HUDEP-2 (cell line): ENCODE measurements around the gene VSTM2B.

Experiments
- DNase-seq, 76 experiments: peaks; one replicate each; lab custom pipeline; 2025; ENCODE audit not compliant: unreplicated experiment in 76 of 76; lab: John Stamatoyannopoulos, UW

VSTM2B gene

DNA sequence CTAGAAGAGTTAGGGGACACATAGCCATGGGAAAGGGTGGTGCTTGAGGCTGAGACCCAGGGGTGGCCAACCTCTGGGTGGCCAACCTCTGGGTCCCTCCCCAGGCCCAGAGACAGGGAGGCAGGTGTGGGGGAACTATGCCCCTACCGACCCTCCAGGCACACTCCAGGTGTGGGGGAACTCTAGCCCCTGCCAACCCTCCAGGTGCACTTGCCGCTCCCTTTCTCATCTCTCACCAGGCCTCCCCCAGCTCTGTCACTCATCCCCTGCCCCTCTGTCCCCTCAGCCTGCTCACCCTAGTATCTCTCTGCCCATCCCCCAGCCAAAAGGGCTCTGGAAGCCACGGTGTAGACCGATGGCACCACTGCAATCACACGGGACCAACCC is 10.6 kb upstream of the VSTM2B start:
- no peak for DNase-seq

DNA sequence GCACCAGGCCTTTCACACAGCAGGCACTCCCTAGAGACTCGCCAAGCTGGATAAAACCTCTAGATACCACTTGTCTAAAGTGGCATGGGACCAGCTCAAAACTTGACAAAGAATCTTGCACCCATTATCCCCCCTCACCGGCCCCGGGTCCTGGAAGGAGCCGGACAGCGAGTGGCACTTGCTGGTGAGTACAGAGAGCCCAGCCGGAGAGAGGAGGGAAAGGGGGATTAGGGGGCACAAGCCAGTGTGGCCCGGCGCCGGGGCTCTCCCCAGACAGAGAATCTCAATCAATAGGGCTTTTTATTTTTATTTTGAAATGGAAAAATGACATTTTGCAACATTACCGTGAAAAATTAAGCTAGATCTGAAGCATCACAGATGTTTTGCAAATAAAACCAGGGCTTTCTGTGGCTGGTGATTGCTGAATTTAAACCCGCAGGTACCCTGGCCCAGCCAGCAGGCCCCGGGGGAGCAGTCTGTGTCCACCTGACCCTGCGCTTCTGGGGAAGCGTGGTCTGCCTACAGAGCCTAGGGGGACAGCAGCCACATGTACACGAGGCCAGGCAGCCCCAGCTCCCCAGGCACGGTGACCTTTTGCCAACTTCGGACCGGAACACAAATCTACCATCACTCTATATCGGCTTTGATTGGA is 10.0 kb upstream of the VSTM2B start:
- DNase-seq = no peak

DNA sequence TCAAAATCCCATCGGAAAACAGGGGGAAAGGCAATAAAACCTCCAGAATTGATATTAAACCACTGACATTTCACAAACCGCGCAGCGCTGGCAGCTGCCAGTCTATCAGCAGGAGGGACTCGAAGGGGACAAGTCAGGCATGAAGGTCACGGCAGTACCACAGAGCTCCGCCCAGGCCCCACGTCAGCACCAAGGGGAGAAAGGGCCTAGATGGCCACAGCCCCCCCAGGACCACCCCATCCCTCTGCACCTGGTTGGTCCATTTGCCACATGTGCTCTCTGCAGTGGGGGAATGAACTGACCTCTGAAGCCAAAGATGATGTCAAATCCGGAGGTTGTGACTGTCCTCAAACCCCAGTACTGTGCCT is 9.5 kb upstream of the VSTM2B start:
- no peak for DNase-seq

DNA sequence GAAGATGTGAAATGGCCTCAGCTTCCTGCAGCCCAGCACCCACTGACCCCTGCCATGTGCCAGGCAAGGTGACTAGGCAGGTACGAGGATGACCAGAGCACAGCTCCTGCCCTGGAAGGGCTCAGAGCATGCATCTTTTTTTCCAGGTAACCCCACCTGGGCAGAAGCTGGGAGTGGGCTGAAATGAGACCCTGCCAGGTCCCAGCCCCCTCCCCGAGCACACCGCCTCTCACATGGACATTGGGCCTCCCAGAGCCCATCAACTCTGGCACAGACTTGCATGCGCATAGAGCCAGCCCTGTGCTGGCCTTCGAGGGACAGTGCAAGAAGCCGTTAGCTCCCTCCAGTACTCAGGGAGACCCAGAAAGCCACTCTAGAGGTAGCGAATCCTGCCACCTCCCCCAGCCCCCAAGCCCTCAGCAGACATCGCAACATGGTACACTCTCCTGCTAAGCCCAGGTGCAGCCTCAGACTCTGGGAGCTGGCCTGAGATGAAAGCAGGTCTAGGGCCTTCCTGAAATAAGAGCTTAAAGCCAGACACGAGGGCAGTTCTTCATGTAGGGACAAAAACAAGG is 8.9 kb upstream of the VSTM2B start:
- no peak for DNase-seq

DNA sequence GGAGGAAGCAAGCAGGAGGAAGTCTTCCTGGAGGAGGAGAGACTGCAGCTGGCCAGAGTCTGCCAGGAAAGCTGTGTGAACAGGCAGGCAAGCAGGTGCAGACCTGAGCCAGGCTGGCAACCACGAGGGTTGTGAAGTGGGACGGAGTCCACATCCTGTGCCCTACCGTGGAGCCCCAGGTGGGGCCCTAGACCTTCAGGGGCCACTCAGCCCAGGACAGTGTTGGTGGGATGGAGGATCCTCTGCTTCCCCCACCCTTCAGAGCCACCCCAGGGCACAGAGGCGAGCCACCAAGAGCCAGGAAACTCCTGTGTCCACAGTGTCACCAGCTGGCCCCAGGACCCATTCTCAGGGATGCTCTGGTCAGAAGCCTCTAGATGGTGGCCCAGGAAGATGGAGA is 8.4 kb upstream of the VSTM2B start:
- no peak for DNase-seq

DNA sequence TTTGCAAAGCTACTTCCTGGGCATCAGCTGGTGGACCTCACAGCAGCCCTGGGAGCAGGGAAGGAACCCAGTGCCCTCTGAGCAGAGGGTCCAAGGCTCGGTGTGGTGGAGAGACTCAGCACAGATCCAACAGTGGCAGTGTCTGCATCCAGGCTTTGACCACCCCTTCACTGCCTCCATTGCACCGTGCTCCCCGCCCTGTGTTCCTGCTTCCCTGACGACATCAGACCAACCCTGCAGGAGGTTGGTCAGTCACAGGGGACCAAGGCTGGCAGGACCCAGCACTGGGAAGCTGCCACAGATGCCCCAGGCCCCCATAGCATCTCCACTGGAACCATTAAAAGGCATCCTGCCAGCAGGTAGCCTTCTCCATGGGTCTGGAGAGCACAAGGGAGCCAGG is 7.8 kb upstream of the VSTM2B start:
- DNase-seq = no peak

DNA sequence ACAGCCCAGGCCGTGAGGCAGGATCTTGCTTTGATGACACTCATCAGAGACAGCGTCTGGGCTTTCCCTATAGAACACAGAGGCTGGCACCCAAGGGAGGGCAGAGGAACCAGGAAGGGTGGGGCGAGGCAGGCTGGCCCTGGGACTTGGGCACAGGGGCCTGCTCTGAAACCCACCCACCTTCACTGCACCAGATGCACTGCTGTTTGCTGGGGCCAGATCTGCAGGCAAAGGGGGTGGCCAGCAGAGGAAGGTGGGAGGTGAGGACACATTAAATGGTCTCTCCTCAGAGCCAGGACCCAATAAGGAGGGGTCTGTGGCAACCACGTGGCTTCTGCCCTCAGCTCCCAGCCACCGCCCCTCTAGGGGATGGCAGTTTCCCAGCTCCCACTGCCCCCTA is 6.6 kb upstream of the VSTM2B start:
- DNase-seq = no peak

DNA sequence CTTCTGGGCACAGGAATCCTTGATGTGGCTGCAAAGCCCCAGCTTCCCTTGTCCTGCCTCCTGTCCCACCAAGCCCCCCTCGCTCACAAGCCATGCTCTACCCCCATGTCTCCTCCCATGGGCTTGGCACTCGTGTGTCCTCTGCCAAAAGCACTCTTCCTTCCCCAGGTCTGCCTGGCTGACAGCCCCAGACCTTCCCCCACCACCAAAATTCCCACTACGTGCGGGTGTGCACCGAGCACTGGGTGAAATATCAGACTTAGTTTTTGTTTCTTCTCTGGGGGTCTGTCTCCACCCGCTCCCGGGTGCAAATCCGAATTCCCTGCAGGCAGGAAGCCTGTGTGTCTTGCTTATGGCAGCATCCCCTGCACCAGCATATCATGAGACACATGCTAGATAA is 5.9 kb upstream of the VSTM2B start:
- no peak for DNase-seq

DNA sequence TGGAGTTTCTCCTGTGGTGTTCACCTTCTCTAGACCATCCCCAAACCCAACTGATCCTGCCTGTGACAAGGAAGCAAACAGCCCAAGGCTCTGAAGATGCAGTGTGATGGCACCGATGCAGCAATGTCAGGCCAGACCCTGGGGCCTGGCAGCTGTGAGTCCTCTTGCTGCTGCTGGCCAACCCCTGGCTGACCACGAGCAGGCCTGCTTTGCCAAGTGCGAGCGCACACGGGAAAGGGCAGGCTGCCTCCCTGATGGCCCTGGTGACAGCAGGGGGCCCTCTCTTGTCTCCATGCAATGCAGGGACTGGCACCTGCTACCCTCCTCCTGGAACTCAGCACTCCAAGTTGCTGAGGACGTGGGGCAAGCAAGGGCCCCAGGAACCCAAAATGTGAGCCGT is 5.4 kb upstream of the VSTM2B start:
- no peak for DNase-seq

DNA sequence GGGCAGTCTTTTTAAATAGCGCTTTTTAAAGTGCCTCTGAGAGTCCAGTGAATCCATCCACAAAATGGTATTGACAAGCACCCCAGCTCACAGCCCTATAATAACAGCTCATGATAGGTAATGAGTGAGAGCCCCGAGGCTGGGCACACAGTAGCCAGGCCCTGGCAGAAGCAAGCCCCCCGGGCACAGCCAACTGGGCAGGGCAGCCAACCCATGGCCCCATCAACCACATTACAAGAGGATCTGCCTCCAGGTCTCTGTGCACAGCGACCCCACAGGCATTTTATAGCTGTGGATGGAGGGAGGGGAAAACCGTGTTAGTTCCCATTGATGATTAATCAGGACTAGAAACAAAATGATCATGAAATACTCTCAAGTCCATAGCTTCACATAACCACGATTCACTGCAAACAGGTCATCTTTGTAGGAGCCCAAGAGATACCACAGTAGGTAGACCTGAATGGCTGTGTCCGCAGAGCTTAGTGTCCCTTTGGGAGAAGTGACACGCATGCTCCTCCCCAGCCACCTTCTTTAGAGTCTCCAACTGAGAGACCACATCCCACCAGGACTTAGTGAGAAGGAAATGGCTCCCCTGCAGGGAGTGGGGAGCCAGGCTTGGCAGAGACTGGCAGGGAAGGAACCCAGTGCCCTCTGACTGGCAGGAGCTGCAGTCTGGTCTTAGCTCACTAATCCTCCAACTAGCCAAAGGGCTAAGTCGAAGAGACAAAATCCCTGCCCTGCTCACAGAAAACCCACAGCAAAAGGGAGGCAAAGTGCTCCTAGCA is 4.3 kb upstream of the VSTM2B start:
- no peak for DNase-seq

DNA sequence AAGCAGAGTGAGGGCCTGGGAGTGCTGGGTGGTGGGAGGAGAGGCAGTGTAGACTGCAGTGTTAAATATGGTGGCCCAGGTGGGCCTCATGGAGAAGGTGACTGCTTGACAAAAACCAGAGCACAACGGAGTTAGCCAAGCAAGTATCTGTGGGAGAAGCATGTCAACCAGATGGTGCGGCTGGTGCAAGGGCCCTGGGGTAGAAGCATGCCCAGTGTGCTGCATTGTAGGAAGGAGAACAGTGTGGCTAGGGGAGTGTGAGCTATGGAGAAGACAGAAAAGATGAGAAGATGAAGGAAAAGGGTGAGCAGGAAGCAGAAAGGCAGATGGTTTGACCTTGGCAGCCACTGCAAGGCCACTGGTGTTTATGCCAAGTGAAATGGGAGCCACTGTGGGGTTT is 2.2 kb upstream of the VSTM2B start:
- no peak for DNase-seq

DNA sequence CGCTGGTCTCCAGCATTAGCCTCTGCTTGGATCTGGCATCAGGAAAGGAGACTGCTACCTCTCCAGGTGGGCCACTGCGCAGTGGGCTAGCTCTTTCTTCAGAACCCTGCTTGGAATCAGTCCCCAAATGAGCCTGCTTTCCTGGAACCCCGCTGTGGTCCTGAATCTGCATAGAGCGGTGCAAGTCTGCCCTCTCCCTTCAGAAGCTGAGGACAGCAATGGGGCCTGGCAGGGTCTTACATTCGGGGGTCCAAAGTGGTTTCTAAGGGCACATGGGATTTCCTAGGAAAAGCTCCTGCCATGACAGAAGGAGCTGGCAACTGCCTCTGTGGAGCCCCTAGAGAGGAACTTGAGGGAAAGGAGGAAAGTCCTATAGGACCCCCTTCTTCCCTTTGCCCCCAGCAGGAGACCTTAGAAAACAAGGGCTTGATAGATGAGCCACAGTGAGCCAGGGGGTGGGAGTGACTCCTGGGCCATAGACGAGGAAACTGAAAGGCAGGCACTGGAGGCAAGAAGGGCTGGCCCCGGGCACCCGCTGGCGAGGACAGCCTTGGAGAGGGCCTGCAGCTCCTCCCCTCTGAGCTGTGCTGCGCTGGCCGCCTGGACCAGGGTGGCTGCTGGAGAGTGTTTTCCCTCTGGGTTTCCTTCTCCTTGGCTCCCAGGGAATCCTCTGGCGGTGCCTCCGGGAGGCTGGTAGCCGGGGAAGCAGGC is 1.4 kb upstream of the VSTM2B start:
- DNase-seq = no peak

DNA sequence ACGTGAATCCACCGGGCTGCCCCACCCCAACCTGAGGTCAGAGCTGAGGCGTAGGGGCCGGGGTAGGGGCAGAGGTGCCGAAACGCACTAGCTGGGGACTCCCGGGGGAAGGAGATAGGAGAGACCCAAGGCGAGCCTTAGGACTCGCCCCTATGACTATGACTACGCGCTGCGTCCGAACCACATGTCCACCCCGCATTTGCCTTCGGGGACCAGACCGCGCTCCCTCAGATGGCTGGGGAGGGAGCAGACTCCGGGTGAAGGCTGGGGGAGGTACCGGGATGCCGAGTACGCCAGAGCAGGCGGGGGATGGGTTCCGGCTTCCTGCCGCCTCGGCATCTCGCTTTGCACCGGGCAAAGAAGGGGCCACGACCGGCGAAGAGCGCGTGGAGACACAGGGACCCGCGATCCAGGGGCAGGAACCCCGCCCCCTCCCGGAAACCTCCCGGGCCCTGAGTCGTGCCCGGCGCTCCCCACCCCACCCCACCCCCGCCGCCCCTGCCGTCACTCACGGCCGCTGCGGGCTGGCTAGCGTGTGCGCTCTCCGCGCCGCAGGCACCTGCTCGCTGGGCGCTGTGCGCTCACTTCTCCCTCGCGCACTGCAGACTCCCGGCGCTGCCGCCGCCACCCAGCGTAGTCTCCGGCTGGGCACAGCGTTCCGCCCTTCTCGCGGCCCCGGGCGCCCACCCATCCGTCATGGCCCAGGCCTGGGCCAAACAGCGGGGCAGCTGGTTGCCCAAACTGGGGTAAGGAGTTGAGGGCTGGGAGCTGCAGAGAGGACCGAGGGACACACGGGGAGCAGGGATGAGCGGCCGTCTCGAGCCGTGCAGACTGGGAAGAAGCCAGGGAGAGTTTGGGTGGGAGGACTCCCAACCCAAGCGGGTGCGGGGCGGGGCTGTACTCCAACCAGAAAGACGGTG is 622 bp upstream of the VSTM2B start:
- no peak for DNase-seq

DNA sequence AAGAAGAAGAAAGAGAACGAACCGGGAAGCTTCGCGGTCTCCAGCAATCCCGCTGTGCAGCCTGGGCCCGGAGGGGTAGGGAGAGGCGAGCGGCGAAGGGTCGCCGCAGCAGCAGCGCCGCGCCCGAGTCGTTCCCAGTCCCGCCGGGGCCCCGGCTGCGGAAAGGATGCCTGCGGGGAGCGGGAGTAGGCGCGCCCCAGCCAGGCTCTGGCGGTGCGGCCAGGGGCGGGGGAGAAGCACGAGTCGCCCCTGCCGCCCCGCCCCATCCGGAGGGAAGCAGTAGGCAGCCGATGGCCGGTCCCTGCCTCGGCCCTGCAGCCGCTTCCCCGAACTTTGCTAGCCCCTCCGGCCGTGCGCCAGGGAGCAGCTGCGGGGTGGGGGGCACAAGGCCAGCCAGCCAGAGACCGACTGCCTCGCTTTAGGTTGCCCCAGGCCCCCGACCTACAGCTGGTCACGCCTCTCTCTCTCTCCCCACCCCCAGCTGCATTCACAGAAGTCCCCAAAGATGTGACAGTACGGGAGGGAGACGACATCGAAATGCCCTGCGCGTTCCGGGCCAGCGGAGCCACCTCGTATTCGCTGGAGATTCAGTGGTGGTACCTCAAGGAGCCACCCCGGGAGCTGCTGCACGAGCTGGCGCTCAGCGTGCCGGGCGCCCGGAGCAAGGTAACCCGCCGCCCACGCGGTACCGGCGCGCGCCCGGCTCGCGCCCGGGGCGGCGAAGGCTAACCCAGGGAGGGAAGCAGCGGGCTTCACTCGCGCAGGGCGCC is 1.1 kb downstream of the VSTM2B start:
- DNase-seq = no peak

DNA sequence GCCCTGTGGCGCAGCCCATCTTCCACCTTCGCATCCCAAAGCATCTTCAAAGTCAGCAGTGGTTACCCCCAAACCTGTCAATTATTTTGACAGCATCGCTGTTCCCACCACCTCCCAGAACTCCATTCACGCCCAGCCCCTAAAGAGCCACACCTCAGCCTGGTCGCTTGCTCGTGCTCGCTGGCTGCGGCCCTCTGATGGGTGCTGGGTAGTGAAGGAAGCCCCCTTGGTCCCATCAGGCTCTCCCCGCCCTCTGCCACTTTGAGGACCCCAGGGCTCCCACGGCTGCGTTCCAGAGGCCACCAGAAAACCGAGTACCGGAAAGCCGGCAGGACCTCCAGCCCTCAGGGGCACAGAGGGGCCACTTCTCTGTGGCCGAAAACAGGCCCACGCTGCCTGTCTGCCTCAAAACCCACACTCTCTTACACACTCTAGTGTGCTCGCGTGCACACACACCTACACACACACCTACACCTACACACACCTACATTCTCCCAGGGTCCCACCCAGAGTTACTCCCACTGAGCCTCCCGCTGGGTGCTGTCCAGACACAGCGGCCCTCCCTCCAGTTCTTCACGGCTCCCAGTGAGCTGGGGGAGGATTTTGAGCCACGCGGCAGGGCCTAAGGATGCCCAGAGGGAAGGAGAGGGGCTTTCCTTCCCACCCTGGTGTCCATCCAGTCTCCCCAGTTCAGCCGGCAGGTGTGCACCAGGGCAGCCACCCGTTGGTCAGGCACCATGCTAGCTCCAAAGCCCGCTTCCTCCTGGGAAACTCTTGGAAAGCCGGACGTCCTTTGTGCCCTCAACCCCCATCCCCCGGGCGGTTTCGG is 1.9 kb downstream of the VSTM2B start:
- no peak for DNase-seq

DNA sequence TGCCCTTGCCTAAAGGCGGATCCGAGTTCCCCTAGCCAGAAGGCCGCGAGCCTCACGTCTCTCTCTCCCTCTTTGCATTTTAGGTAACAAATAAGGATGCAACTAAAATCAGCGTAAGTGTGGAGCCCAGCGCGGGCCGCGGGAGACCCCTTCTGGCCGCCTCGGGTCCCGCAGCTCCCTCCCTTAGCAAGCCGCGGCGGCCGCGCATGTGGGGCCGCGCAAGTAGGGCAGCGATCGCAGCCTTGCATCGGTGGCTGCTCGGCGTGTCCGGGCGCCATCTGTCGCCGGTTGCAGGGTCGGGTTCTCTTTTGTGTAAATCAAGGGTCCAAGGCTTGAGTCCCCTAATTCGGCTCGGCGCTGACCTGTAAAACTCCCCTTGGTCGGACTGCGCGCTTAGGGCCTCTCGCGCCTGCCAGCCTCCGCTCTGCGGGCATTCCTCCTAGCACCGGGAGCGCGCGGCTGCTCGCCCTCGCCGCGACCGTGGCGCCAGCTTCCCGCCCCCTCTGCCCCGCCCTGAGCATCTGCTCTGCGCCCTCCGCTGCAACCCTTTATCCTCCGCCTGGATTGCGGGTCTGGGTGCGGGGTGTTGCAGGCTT is 2.7 kb downstream of the VSTM2B start:
- peak in 63 of 76 experiments; percentile 8 to 75 (median 45) for DNase-seq

DNA sequence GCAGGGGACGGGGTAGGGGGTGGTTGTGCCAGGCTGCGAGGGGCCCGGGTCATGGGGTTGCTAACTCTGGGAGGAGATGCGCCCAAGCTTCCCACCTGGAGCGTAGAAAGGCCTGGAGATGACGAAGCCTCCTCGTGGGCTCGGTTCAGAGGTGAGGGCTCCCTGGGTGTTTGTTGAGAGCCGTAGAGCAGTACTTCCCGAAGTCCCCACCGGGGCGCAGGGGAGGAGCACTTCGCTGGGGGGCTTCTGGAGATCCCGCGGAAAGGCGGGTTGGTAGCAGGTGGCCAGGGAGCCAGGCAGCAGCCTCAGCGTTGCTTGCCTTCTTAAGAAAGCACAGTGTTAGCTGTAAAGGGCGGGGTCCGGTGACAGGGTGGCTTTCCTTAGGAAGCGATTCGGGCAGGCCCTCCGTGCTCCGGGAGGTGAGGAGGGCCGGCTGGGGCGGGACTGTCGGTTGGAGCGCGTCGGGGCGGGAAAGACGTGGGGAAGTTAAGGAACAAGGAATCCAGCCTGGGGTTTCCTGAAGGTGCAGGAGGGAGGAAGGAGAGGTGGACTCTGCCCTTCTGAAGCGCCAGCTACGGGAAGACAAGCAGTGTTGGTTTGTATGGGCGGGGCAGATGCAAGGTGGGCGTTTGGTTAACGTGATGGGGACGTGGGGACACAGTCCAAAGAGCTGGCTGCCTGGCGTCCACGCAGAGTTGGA is 3.3 kb downstream of the VSTM2B start:
- peak in 1 of 76 experiments; percentile 7 for DNase-seq
